ENCODE results near the gene LEFTY1.
A peak's percentile ranks its signal among the peaks of the same experiment; 100 is the strongest.

Gene LEFTY1

DNA sequence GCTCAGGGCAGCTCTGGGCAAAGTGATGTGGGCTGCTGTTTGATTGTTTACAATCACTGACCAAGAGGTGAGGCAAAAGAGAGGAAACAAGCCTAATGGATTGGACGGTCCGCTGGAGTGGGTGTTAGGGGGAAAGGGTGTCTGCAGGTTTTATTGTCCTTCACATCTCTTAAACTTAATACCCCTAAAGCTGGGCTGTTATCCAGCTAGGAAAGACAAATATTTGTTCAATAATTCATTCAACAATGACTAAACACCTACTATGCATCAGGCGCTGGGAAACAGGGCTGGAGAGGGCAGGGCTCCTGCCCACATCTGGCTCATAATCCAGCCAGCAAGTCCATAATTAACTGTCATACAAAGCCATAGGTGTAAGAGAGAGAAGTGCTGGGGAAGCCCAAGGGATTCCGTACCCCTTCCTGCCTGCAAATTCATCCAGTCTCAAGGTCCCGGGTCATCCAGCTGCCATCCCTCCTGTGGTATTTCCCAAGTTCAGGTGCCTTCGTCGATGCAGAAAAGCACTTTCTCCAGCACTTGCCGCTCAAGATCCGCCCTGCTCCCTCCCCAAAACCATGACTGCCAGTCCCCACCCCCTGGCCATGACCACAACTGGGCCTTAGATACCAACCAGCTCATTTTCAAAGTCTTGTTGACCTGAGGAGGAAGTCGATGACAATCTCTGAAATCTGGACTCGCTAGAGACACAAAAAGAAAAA lies 17.4 kb downstream of the LEFTY1 start:
- no peak for DNase-seq

DNA sequence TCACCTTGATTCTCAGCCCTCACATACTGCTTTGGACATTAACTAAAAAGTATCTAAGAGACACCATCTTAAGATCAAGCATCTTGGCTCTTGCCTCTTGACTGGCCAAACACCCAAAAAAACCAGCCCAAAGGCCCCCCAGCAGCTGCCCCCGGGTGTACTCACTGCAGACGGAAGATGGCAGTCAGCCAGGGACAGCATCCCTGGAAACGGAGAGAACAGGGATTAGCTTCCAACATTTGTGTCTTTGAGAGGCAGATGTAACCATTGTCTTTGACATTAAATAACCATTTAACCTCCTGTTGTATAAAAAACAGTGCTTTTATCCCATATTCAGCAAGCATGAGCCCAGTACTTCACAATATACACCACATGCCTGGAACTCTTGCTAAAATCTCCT lies 18.0 kb downstream of the LEFTY1 start:
- DNase-seq, result no peak

DNA sequence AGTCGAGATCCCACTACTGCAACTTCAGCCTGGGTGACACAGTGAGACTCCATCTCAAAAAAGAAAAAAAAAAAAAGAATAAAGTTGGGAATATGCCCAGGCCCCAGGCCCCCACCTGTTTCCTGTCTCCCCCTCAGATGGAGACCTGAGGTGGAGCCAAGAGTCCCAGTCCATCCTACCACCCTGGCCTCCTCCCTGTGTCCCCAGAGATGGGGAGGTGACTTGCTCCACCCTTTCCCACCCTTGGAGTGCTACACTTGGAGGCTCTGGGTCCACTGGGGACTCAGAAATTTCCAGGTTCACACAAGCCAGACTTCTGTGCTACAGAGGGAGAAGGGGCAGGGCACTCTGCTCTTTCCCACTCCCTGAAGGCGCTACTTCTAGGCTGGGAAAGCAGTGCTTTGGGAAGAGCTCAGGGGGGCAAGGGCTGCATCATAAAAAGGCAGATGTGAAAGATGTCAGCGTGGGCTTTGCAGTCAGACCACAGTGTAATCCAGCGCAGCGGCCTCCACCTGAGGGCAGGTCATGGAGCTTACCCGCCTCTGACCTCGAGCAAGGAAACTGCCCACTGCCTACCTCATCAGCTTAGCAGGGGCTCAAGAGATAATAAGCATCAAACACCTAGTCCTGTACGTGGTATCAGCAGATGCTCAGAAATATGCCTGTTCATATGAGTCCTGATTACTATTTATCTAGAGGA lies 20.2 kb downstream of the LEFTY1 start:
- DNase-seq, result no peak

DNA sequence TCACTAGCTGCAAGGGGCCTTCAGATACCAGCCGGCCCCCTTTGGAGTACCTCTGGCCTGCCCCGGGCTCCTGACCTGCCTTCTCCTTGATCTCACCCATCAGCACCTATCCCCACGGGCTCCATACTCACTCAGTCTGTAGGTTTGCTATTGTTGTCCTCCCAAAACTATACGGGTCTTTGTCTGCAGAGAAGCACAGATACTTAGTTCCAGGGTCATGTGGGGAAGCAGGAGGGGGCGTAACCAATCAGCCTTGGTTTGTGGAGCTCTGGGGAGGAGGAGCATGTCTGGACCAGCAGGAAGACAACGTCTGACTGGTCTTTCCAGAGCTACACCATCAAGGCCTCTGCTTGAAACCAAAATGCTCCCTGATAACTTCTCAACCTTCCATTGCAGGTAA lies 22.0 kb downstream of the LEFTY1 start:
- no peak for DNase-seq

DNA sequence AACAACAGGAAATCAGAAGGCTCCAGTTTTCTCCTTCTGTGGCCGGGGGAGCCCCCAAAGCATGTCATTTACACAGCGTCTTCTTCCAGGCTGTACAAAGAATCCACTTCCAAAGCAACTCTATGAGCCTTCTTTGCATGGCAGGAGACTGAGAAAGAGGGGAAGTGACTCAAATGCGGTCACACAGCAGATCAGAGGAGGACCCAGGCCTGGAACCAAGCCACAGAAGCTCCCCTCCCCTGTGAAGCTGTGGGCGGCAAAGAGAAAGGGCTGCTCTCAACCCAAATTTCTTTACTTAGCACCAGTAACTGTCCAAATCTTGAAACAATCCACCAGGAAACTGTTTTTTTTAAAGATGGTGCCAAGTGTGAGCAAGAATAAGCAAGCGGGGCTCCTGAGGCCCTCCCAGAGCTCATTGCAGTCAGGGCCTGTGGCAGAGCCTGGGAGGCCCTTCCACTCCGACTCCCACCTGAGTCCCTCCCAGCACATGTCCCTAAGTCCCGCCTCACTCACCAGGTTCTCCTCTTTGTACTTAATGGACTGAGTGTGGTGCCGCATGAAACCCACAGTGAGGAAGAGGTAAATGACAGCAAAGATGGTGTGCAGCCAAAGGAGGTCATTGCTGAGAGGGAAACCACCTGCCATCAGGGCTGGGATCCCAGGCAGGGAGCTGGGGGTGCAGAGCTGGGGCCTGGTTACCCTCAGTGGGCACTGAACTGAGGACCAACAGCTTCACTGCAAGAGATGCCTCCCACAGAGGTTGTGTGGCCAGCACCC lies 22.7 kb downstream of the LEFTY1 start:
- peak; percentile 64 to 76 for DNase-seq

DNA sequence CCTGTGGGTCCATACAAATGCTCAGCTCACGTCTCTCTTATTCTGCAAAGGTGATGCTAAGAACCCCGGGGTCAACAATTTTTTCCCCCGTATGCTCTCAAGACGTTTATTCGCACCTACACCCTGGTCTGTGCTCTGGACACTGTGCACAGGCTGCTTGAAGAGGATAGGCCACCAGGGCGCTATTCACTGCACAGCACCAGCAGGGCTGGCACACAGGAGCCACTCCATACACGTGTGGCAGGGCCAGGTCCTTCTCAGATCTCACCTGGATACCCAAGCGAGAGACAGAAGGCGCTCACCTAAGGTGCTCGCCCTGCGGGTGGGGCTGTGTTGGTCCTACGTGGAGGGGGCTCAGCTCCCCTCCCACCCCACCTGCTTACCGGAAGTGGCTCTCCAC lies 23.4 kb downstream of the LEFTY1 start:
- DNase-seq, result no peak

DNA sequence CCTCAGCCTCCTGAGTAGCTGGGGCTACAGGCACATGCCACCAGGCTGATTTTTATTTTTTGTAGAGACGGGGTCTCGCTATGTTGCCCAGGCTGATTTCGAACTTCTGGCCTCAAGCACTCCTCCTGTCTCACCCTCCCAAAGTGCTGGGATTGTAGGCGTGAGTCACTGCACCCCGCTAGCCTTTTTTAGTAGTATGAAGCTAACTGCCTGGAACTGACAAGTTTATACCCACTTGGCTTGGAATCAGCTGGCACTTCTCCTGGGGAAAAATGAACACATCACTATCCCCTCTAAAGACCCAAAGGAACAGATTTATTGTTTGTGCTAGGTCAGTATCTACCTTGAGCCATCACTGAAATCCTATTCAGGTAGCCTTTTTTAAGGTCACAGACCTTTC lies 25.8 kb downstream of the LEFTY1 start:
- DNase-seq, result no peak

DNA sequence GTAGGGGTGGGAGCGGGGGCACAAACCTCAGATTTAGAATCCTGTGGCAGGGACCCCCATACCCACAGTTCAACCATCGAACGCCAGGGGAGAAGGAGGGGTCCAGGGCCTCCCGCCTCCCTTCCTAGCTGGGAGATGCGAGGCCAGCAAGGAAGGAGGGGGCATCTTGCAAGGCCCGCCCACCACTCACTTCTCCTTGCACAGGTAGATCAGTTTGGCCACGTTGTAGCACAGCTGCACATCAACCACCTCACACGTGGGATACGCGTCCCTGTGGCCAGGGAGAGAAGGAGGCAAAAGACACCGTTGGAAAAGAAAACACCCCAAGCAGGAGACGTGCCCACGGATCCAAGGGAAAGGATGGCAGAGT lies 26.4 kb downstream of the LEFTY1 start:
- DNase-seq, result no peak

DNA sequence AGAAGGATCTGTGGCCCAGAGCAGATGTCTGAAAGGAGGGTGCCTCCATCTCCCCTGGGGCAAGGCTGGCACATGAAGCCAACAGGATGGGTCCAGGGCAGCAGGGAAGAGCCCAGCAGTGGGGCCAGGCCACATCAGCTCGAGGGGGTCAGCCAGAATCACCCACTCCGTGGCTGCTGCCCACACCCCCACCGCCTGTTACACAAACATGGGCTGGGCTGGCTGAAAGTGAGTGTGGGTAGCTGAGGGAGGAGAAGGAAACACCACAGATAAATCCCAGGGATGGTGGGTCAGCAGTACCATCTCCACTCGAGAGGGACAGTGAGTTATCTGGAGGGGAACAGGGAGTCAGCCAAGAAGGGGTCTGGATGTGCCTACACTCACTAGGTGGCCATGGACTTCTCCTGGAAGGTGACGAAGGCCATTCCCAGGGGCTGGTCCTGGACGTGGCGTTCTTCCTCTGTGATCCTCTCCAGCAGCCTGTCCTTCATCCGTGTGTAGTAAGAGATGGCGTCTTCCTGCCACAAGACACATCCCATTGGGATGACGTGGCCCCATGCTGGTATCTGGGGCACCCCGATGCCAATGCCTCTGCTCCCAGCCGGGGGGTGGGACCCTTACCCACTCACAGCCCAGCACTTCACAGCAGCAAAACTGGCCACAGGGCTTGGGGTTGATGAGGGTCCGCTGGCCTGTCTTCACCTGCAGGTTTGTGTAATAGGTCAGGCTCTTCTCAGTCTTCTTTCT lies 26.9 kb downstream of the LEFTY1 start:
- no peak for DNase-seq

DNA sequence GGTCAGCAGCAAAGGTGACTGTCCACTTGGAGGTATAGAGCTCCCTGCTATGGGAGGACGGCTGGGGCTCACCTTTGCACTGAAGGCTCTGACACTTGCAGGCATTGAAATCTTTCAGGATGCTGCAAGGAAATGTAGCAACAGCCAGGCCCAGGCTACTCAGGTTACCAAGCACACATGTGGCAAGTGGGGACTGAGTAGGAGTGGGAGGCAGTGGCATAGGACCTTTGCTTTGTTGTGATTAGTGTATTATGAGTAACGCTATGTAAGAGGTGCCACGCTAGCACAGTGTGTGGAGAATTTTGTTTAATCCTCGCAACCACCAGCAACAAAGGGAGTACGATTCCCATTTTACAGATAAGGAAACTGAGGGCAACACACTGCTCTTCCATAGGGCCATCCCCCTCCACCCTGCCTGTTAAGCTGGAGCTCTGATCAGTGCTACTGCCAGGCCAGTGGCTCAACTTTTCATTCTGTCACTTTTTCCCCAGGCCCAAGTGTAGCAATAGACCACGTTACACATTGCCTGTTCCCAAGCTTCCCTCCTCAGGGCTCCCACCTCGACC lies 28.0 kb downstream of the LEFTY1 start:
- DNase-seq, result no peak

DNA sequence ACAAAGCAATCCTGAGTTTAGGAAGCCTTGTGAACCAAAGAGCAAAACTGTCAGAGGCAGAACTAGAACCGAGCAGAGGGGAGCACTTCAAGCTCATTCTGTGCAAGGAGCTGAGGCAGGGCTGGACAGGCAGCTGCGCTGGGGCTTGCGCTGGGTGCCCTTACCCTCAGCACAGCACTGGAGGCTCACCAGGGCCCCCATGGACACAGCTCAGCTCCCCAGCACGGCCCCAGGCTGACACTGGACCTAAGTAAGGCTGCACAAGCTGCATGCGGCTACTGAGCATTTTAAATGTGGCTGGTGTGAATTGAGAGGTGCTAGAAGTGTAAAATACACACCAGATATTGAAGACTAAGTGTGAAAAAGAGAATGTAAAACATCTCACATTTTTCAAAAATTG lies 28.8 kb downstream of the LEFTY1 start:
- no peak for DNase-seq

DNA sequence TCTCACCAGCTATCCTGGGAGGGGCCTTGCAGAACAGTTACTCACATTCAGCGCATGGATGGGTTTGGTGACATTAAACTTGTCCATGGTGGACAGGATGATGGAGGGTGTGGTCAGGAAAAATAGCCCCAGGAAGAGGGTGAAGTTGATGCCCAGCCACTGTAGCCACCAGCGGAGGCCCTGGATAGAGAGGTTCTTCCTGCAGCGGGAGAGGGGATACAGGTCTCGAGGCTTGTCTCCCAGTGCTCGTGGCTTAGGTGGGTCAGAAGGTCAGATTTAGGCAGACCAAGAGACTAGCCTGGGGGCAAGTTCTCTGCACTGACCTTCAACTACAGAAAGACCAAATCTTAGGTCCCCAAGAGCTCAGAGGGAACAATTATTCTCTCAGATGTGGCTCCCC lies 29.8 kb downstream of the LEFTY1 start:
- DNase-seq, result no peak

DNA sequence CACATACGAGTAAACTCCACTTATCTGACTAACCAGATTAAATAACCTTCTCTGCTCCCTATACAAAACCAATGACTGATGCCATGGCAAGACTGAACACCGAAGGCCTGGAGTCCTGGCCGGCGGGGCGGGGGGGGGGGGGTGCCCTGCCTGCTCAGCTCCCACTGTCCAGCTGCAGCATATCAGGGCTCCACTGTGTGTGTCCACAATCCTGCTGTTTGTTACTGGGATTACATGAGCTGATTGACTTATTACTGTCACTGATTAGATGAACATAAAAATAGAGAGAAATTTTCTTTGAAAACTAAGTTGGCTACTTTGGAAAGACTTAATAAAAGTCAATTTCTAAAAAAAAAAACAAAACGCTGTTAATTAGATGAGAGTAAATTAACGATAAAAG lies 31.7 kb downstream of the LEFTY1 start:
- DNase-seq, result no peak

DNA sequence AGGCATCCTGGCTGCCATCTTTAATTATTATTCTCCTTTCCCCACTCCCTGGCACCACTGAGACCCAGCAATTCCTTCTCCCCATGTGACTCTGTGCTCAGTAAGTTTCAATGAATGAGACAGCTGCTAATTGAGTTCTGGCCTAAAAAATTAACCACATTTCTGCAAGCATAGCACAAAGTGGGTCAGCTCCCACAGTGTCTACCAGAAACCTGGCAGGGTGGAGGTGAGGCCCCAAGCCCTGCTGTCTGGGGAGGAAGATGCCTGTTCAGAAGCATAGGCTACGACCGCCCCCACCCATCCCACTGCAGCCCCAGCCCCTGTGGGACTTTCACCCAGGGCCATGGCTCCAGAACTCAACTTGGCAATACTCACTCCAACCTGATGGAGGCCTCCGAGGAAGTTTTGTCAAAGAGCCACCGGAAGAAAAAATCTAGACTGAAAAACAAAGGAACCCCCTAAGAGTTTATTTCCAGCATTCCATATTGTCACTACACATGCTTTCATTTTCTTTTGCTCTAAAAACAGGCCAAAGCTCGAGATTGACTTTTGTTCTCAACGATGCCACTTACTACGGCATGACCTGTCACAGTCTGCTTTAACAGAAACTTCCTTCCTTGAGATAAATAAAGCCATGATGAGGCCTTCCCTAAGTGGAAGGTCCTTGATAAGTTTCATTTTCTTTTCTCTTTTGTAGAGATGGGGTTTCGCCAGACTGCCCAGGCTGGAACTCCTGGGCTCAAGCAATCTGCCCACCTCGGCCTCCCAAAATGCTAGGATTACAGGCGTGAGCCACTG lies 33.2 kb downstream of the LEFTY1 start:
- DNase-seq, result no peak

DNA sequence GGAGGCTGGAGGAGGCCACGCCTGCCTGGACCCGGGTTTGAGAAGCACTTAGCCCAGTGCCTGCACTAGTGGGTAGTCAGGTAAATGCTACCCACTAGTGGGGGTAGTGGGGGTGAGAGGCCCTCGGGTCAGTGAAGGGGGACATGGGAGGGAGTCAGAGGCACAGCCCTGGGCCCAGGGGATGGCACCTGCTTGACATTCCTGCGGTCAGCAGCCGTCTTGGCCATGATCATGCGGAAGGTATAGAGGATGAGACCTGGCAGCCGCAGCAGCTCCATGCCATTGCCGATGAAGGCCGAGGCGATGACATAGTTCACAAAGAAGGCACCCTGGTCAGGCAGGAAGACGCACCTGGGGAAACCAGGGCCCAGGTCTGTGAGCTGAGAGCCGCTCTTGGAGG lies 35.5 kb downstream of the LEFTY1 start:
- no peak for DNase-seq

DNA sequence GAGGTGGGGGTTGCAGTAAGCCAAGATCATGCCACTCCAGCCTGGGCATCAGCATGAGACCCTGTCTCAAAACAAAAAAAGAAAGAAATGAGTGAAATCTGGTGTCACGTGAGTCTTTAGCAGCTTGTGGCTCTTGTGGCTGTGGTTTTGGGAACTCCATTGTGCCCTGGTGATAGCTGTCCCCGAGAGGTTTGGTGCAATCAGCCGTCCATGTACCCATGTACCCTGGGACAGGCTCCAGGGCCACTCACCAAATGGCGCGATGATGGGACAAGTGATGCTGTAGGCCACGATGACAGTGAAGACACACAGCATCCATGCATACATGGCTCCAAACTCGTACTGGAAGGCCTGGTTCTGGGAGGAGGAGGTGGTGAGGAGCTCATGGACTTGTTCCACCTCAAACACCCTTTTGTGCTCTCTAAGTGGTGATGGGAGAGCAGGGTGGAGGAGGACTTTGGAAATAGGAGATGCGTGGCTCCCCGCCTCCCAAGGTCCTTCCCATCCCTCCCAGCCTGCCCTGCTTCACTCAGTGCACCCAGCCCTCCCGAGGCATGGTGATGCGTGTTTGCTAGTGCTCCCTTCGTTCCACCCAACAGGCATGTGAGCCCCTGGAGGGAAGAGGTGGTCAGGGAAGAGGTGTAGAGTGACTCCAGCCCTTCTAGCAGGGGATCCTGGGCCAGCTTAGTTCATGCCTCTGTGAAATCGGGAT lies 36.4 kb downstream of the LEFTY1 start:
- no peak for DNase-seq

DNA sequence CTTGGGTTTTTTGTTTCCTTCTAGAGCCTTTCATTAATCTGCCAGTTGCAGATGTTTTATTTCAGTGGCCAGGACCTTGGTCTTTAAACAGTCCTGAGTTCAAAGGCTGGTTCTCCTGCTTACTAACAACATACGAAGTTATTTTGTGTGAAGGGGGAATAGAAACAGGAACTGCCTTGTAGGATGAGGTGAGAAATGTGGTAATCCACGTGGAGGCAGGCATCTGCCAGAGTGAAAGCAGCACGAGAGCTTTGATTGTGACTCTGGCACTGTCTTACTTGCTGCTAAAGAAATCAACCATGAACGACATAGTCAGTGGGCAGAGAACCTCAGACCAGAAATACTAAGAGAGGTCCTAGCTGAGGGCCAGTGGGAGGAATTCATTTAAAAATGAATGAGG lies 37.1 kb downstream of the LEFTY1 start:
- DNase-seq, result peak; percentile 5 to 40

DNA sequence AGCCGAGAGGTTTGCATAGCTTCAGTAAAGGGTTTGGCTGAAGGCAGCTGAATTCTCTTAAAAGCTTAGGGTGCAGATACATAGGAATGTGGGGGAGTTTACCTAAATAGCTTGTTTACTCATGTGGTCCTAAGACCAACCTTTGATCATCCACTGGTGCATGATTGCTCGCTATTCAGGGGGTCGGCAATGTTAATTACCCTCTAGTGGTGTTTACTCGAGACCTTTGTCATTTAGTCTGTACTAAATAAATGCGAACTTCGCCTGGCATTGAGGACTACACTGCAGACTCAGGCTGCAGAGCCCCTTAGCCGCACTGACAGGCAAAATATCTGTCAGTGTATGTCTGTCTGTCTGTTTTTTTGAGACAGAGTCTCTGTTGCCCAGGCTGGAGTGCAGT lies 38.6 kb downstream of the LEFTY1 start:
- DNase-seq, result no peak

DNA sequence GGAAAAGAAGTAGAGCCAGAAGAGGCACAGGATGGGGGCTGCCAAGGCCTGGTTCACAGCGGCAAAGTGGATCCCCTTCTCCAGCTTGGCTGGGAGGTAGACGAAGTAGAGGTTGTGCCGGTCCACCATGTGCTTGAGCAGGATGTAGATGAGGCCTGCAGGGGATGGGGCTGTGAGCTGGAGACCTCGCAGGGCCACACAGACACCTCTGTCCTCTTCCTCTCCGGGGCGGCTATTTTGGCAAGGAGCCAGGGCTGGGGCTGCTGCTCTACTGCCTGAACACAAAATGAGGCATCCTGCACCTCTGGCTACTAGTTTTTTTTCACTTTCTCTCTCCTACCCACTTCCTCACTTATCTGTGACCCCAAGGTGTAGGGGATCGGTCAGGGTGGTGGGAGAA lies 39.0 kb downstream of the LEFTY1 start:
- DNase-seq, result no peak

DNA sequence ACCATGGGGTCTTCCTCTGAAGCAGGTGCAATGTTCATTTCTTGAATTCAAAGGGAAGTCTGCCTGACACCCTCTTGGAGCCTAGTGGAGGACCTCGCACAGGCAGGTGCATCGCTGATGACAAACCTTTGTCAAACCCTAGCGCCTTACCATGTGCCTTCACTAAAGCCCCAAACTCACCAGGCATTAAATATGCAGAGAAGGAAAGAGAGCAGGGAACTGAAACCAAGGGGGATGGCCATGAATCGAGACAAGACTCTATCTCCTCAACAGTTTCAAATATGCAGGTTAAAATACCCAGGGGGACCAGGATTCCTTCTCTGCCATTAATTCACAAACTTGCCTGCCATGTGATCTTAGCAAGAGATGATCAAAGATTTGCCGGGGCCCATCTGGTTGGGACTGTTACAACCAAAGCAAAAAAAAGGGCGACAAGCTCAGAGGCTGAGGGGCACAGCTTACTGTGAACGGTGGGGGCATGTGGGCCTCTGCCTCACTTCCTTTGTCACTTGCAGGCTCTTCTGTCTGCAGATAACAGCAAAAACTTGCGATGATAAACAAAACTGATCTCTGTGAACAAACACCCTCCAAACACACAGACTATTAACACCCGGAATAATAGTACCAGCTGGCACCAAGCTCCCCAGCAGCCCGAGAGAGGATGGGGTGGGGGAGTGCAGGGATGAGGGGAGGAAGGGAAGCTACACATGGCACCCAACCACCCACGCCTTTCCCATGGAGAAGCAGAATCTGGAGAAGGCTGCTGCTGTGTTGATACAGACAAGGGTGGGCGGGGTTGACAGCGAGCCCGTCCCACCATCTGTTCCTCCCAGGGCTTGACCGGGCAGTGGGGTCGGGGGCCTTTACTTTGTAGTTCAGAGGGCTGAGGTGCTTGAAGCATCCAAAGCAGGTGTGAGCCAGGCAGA lies 40.7 kb downstream of the LEFTY1 start:
- DNase-seq, result peak in 1 of 2 donors; percentile 48
